Inferior parietal cortex (tissue), 1 donor: ENCODE data around the gene GAS7.

Experiments
- DNase-seq: peaks from one replicate; pipeline ENCODE4 v3.0.0-alpha.2; 2016; ENCODE audit errors: extremely low spot score

GAS7 gene

DNA sequence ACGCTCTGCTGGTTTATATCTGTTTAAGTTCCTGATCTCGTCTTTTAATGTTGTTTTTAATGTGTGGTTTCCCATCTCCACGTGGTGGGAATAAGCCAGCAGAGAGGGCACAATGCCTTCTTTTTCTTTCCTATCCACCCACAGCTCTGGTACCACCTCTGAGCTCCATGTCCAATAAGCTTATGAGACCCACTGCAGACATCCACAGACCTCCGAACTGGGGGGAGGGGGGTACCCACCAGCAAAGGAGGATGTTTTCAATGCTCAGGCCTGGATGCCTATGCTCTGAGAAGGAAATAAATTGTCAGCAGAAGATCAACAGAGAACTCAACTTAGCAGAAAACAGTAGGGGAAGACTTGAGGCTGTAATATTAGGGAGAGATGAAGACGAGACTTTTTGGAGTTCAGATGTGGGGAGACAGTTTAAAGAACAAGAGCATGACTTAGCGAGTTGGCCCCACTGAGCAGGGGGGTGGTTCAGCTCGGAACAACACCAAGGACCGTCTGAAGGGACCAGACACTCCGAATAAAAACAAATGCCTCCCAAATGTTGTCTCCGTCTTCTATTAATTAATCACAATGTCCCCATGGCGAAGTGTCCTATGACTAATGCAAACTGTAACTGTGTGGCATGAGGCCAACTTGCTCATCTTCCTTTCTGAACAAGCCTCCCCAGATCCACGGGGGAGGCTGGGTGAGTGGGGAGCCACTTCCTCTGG, 62.7 kb downstream of the GAS7 start:
- DNase-seq: no peak

DNA sequence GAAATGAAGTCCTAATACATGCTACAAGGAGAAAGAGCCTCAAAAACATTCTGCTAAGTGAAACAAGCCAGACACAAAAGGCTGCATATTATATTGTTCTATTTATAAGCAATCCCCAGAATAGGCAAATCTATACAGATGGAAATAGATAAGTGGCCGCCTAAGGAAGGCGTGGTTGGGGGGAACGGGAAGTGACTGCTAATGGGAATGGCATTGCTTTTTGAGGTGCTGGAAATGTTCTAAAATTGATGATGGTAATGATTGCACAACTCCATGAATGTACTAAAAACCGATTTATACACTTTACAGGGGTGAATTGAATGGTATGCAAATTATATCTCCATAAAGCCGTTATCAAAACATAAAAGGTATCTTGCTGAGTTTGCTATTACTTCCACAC, 67.7 kb downstream of the GAS7 start:
- DNase-seq: no peak

DNA sequence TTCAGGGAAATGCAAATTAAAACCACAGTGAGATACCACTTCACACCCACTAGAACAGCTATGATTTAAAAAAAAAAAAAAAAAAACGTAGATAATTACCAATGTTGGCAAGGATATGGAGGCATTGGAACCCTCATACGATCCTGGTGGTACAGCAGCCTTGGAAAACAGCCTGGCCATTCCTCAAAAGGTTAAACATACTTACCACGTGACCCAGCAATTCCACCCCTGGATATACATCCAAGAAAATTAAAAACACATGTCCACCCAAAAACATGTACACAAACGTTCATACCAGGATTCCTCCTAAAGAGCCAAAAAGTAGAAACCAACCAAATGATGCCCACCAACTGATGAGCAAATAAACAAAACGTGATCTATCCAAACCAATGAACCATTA, 68.1 kb downstream of the GAS7 start:
- DNase-seq: no peak

DNA sequence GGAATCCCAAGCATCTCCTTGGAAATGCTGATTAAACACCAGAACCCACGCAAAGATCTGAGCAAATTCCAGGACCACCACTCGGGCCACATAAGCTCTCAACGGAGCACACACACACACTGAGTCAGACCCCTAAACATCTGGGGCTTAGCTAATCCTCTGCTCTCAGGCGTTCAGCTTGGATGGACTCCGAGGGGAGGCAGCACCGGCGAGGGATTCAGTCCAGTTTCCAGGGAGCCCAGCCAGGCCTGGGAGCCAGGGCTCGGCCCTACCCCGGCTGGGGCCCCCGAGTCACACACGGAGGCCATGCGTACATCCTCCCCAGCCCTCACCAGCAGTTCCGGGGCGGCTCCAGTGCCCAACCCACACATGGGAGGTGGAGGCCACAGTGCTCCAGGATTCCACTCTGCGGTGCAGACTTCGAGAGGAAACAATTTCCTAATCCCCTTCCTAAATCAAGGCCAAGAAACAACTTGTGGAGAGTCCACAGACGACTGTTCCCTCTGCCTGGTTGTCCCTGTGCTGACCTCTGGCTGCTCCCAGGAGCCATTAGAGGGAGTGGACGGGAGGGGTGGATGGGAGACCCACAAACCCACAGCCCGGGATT, 70.5 kb downstream of the GAS7 start:
- DNase-seq: peak; percentile 30

DNA sequence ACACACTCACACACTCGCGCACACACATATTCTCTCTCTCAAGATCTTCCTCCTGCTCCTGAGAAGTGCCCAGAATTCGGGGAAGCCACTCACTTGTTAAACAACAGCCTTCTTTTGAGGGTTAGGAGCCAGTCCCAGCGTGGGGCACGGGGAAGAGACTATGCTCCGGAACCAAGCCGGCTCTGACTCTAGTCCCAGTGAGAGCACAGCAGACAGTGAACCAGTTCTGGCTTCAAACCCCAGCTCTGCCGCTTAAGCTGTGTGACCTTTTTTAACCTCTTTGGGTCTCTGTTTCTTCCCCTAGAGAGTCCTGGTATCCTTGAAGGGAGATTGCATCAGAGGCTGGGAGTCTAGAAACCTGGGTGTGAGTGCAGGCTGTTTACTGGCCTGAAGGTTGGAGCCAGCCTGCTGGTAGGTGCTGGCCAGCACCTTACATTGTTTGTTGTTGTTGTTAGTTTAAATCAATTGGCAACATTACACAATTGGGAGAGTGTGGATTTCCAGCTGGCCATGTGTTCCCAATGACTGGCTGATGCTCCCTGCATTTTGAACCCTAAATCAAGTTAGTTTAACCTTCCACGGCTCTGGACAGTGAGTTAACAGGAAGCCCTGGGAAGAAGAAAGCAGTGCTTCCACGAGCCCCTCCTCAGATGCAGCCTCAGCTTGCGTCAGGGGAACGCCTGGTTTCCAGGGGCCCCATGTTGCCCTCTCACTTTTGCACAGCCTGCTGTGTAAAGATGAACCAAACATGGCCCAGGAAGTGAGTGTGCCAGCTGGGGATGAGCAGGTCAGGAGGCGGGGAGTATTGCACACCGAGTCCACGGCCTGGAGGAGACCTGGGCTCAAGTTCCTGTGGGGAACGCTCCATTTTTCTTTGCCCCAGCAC, 71.5 kb downstream of the GAS7 start:
- DNase-seq: no peak

DNA sequence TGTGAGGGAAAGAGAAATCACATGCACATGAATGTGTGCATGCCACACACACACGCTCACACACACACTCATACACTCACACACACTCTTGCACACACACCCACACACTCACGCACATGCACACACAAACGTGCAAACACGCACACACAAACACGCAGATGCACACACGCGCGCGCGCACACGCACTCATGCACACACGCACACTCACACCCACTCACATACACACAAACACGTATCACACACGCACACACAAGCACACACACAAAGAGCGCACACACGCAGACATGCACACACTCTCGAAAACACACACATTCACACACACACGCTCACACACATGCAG, 72.2 kb downstream of the GAS7 start:
- DNase-seq: no peak

DNA sequence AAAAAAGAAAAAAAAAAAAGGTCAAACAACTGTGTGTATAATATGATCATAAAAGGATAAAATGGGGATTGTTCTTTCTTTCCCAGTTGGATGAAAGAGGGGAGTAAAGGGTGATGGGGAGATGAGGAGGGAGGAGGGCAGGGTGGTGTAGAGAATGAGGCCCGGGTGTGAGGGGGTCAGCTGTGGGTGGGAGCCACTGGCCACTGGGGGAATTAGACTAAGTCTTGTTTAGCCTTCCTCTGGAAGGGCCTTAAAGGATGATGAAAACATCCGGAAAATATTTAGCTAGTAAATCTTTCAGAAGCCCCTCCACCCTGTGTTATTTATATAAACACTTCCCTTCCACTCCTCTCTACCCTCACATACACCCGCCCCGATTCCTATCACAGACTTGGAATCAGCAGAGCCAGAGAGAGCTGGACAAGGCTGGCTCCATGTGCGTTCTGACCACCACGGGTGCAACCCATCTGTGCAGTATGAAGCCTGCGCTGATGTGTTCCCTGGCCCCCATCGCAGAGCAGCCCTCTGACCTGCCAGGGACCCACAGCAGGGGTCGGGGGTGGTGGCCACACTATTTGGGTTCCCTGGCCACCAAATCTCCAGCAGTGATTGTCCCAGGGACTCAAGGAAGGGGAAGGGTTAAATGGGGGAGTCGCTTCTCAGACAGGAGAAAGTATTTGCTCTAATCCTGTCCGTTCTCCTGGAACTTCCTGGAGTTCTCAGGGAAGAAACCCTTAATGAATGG, 72.7 kb downstream of the GAS7 start:
- no peak for DNase-seq

DNA sequence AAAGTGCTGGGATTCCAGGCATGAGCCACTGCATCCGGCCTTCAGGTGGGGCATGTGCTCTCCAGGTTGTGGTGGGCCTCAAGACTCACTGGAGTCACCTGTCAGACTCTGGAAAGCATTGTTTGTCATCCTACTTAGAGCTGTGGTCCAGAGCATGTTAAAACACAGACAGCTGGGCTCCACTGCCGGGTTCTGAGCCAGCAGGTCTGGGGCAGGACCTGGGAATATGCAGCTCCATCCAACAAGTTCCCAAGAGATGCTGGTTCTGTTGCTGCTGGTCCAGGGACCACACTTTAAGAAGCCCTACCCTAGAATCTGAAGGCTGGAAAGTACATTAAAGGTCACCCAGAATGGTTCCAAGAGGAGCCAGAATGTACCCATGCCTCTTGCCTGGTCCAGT, 75.3 kb downstream of the GAS7 start:
- DNase-seq: no peak

DNA sequence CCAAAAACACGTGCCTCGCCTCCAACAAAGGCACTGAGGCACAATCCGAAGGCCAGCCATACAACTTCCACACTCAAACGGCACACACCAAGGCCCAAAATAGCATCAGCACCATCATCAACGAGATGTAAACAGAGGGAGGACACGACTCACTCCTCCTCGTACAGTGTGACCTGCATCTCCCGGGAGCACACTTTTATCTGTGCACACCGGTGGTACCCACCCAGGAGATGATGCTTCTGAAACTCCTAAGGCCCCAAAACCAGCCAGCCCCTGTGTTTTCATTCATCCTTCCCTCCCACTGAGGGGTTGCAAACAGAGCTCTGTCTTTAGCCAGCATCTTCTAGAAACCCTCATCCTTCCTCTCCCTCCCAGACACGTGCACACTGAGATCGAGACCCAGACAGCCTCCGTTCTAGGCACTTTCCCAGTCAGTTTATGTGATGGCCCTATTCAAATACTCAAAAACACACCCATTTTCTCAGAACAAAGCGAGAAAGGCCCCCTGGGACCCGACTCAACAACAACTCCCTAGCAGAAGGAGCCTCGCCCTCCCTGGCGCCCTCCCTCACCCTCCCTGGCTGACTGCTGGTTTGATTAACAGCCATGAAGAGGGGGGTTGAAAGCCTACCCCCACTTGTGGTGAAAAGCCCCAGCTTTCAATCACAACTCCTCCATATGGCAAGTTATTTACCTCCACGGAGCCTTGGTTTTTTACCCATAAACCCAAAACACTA, 76.3 kb downstream of the GAS7 start:
- DNase-seq: no peak

DNA sequence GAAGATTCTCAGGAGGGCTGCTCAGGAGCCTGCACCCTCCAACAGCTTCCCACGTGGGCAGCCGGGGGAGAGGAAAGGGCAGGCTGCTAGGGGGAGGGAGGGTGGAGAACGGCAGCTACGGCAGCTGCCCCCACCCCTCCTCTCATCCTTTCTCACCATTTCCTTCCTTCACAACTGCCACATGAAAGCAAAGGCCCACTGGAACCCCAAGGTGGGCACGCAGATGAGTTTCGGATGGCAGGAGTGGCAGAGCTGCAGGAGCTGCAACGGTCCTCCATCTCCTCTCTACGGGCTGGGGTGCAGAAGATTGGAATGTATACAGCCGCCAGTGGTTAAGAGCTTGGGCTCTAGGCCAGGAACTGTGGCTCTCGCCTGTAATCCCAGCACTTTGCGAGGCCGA, 77.7 kb downstream of the GAS7 start:
- no peak for DNase-seq

DNA sequence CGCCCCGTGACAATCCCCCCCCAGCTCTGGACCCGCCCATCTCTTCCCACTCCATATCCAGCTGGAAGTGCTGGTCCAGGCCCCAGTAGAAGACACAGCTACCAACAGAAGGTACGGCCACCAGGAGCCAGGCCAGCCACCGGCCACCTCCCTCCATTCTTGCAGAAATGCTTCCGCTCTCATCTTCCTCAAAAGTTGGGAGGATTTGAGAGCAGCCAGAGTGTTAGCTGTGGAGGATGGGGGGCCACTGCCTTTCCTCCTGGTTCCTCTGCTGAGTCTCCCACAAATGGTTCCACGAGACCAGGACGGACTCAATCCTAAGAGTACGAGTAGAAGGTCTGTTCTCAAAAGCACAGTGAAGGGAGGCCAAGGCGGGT, 78.3 kb downstream of the GAS7 start:
- no peak for DNase-seq

DNA sequence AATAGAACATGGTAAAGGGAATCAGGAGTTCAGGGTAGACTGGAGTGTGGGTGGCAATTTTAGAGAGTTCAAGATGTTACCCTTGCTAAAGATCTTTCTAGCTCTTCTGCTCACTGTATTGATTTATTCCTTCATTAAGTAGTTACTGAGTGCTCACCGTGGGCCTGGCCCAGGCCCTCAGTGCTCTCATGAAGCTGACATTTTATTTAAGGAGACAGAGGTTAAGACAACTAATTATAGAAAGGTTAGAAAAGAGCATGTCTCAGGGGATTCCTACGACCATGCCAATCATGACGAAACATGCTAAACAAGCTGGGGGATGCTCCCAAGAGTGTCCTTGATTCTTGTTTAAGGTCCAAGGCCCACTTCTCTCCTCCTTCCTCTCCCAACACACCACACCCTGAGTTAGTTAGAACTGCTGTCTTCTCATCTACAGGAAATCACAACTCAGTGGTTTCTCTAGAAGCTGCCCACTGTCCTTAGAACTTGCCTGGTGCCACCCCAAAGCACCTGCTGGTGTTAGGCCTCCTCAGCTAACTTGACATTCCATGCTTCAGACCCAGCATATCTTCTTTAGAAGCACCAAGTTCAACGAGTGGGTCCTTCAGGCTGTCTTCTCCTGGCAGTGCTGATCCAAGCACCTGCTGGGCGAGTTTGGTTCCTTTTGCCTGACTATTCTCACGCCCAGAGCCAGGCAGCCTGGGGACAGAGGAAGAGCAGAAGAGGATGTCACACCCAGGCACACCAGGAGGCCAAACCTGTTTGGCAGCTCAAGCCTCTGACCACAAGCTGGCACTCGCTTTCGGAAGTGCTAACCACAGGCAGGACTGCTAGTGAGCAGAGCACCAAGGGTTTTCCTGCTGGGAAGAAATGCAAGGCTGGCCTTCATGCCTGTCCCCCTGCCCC, 79.0 kb downstream of the GAS7 start:
- DNase-seq: no peak

DNA sequence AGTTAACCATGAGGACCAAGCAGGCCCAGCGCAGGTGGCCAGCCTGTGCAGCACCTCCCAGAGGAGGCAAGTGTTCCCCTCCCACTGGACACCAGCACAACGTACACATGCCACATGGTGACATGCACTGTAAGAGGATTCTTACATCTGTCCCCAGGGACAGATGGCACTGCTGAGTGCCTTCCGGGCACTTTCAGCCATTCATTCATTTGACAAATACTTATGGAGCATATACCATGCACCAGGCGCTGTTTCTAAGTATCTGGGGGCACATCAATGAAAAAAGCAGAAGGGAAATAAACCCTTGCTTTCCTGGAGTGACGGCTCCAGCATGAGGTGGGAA, 79.6 kb downstream of the GAS7 start:
- no peak for DNase-seq

DNA sequence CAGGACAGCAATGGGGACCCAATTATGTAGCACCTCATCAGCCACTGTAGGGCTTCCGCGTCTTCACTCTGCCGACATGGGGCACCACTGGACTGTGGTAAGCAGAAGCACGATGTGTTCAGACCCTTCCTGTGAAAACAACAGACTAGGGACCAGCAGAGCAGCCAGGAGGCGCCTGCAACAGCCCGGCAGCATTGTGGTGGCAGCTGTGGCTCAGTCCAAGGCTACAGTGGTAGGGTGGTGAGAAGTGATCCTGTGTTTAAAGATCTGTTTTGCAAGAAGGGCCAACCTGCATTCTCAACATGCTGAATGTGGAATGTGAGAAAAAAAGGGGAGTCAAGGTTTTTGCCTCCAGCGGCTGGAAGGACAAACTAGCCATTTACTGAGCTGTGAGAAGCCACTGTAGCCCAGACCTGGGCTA, 80.8 kb downstream of the GAS7 start:
- peak; percentile 38 for DNase-seq

DNA sequence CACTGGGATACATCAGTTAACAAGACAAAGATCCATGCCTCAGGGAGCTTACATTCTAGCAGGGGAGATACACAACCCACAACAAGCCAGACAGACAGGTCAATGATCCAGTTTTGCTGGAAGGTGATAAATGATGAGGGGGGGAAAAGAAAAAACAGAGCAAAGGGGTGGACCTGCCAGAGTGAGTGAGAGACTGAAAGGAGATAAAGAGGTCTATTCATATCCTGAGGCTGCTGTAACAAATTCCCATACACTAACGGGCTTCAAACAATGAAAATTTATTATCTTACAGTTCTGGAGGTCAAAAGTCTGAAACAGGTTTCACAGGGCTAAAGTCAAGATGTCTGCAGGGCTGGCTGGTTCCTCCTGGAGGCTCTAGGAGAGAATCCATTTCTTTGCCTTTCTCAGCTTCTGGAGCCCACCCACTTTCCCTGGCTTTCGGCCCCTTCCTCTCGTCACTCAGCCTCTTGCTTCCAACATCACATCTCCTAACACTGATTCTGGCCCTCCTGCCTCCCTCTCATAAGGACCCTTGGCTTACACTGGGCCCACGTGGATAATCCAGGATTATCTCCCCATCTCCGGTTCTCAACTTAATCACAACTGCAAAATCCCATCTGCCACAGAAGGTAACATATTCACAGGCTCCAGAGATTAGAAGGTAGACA, 81.5 kb downstream of the GAS7 start:
- no peak for DNase-seq

DNA sequence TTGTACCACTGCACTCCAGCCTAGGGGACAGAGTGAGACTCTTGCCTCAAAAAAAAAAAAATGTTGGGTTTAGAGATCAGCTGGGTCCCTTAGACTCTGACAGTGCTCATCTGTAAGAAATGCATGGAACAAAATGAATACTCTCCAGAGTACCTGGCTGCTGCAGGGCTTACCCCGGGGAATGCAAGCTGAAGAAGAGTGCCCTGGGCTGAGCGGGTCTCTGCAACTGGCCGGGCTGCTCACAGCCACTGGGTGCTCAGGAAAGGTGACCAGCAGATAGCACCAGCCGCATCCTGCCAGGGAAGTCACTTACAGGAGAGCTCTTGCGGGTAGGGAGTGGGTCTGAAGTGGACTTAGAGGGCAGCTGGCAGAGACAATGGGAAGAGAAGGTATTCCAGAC, 82.1 kb downstream of the GAS7 start:
- no peak for DNase-seq

DNA sequence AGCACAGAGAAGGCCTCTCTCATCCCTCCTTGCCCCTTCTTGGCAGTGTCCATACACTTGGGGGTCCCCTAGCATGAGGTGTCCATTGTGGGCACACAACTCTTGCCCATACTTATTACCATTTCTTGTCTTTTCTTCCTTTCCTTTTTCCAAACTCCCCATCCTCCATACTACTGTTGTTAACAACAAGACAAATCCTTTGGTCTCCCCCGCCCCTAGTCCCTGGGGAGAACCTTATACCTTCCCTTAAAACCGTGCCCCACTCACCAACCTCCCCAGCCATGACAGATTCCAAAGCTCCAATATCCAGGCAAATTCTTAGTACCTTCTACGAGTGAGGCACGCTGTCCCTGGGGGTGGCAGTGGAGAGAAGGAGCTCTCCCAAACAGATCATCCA, 82.9 kb downstream of the GAS7 start:
- no peak for DNase-seq

DNA sequence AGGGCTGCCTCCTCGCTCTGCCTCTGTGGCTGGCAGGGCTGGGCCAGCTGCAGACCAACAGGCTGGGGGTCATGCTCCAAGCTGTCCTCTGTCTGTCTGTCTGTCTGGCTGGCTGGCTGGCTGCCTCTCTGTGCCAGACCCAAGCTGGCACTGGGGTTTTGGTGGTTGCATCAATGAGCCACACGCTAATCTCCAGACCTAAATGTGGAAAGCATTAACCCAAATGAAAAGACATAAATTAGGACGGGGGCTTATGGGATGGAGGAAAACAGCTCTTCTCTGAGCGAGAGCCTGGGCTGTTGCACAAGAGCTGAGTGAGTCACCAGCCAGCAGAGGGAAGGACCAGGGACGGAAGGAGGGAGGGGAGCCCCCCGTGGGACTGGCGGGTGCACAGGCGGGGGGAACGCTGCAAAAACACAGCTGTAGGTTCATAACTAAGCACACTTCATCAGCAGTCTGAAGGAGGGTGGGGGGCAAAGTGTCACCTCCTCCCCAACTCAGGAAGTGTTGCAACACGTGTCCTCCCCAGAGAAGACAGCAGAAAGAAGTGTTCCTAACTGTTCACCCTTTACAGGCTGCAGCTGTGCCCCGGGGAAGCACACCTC, 83.4 kb downstream of the GAS7 start:
- peak; percentile 60 for DNase-seq

DNA sequence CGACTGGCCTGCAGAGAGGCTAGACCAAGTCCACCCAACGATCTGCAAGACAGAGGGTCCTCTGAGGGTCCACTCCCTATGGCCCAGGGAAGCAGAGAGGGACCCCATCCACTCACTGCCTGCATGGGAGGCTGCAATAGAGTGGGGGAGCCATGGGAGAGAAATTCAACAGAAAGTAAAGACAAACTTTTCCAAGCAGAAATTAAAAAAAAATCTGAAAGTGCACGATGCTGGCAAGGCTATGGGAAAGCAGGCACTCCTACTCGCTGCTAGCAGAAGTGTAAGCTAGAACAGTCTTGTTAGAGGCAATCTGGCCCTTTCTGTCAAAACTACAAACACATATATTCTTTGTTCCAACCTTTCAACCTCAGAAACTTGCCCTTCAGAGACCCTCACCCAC, 85.4 kb downstream of the GAS7 start:
- DNase-seq: no peak
